B cell (primary cell): ENCODE results near the gene ITGB3. TPM values are rescaled to one million over a fixed set of nuclear protein-coding genes. Genes with fewer than 3 reads are reported as not detected.

Source experiments
- ATAC-seq: fragments of 200-7000 bp; cut with Tn5 transposase; one replicate; pipeline ENCODE4 v1.10.0; 2021; ENCODE audit warnings: low read depth, mild to moderate bottlenecking, moderate number of reproducible peaks, moderate library complexity
- CTCF ChIA-PET: fragments of 350-600 bp; sonication (Branson Sonifier 250); formaldehyde crosslinking; loops from one replicate; lab custom pipeline; 2021; ENCODE audit warnings: antibody characterized with exemption, inconsistent platforms; lab: Charles Lee
- POLR2A ChIA-PET: fragments of 350-600 bp; sonication (Branson Sonifier 250); formaldehyde crosslinking; loops from one replicate; lab custom pipeline; 2021; ENCODE audit warnings: antibody characterized with exemption; lab: Charles Lee
- DNase-seq: peaks from one replicate; pipeline ENCODE4 v3.0.0; 2013
- H2AFZ ChIP-seq: 2 replicates; pipeline ENCODE4 v1.6.1; 2012; ENCODE audit warnings: mild to moderate bottlenecking, low read depth, low read length; ENCODE audit not compliant: insufficient read depth, poor library complexity, severe bottlenecking
- H3K27ac ChIP-seq, 2 donors: 1 replicate in 1 of 2; 2 replicates in 1 of 2; pipeline ENCODE4 v1.5.1; 2012 to 2013; ENCODE audit warnings: low read length in 2 of 2, mild to moderate bottlenecking in 2 of 2, moderate library complexity in 1 of 2
- H3K27me3 ChIP-seq, 4 experiments: fragments of 200-600 bp in 1 of 4; sonication (generic) in 1 of 4; replicated peaks in 1 of 4; 1 replicate in 2 of 4; 2 replicates in 2 of 4; pipeline versions ENCODE4 v1.6.1 to v1.7.0; 2013 to 2016; ENCODE audit warnings: low read length in 3 of 4, mild to moderate bottlenecking in 2 of 4, mixed read lengths in 1 of 4, moderate library complexity in 1 of 4; ENCODE audit not compliant: insufficient read depth in 4 of 4, control insufficient read depth in 3 of 4; ENCODE audit errors: control extremely low read depth in 1 of 4
- H3K36me3 ChIP-seq, 2 experiments: replicated peaks in 1 of 2; 1 replicate in 1 of 2; 2 replicates in 1 of 2; pipeline versions ENCODE4 v1.6.1 to v1.7.1; 2013; ENCODE audit warnings: low read length in 1 of 2; ENCODE audit not compliant: insufficient read depth in 2 of 2, control insufficient read depth in 1 of 2; ENCODE audit errors: control extremely low read depth in 1 of 2, extremely low read depth in 1 of 2
- H3K4me1 ChIP-seq, 2 donors: fragments of 200-600 bp in 1 of 2; sonication (generic) in 1 of 2; 1 replicate in 1 of 2; 2 replicates in 1 of 2; pipeline versions ENCODE4 v1.5.1 to v1.6.1; 2013 to 2017; ENCODE audit warnings: low read length in 2 of 2; ENCODE audit not compliant: control insufficient read depth in 2 of 2, insufficient read depth in 2 of 2
- H3K4me2 ChIP-seq: replicated peaks from 2 replicates; pipeline ENCODE3; 2012; ENCODE audit warnings: mild to moderate bottlenecking, low read depth, low read length; ENCODE audit not compliant: poor library complexity, severe bottlenecking
- H3K4me3 ChIP-seq, 5 experiments: fragments of 200-600 bp in 1 of 5; sonication (generic) in 1 of 5; 1 replicate in 3 of 5; 2 replicates in 2 of 5; pipeline versions ENCODE4 v1.5.1 to v1.7.0; 2011 to 2016; ENCODE audit warnings: low read length in 4 of 5, mild to moderate bottlenecking in 4 of 5, low read depth in 2 of 5, control low read depth in 1 of 5, moderate library complexity in 1 of 5; ENCODE audit not compliant: insufficient read depth in 1 of 5; ENCODE audit errors: control extremely low read depth in 1 of 5, extremely low read depth in 1 of 5
- H3K79me2 ChIP-seq: fragments of 200-600 bp; sonication (generic); one replicate; pipeline ENCODE4 v1.6.0; 2016; ENCODE audit warnings: low read length; ENCODE audit not compliant: control insufficient read depth, insufficient read depth
- H3K9ac ChIP-seq: fragments of 200-600 bp; sonication (generic); 2 replicates; pipeline ENCODE4 v1.6.1; 2017; ENCODE audit warnings: mild to moderate bottlenecking, low read length, moderate library complexity
- H3K9me3 ChIP-seq, 3 donors: one replicate each; pipeline versions ENCODE4 v1.6.1 to v1.7.1; 2013; ENCODE audit warnings: low read length in 2 of 3; ENCODE audit not compliant: control insufficient read depth in 2 of 3, insufficient read depth in 1 of 3; ENCODE audit errors: control extremely low read depth in 1 of 3
- H4K20me1 ChIP-seq: 2 replicates; pipeline ENCODE4 v1.6.0; 2012; ENCODE audit warnings: mild to moderate bottlenecking, low read length; ENCODE audit not compliant: insufficient read depth, control insufficient read depth, poor library complexity, severe bottlenecking
- H3K27ac Mint-ChIP-seq: one replicate; pipeline ENCODE4 v1.8.0; 2021; ENCODE audit warnings: mixed read lengths
- H3K27me3 Mint-ChIP-seq: one replicate; pipeline ENCODE4 v1.8.0; 2021; ENCODE audit warnings: mixed read lengths
- H3K4me1 Mint-ChIP-seq: one replicate; pipeline ENCODE4 v1.8.0; 2021; ENCODE audit warnings: mixed read lengths
- H3K4me3 Mint-ChIP-seq: one replicate; pipeline ENCODE4 v1.8.0; 2021; ENCODE audit warnings: mixed read lengths
- H3K9me3 Mint-ChIP-seq: one replicate; pipeline ENCODE4 v1.8.0; 2022; ENCODE audit warnings: mixed read lengths; ENCODE audit not compliant: insufficient read depth
- CTCF ChIP-seq: fragments of 200-600 bp; IDR thresholded peaks from one replicate; pipeline ENCODE4 v1.8.0; 2022; ENCODE audit warnings: antibody characterized with exemption, mild to moderate bottlenecking
- EZH2 ChIP-seq: IDR thresholded peaks from 2 replicates; pipeline ENCODE4 v1.6.1; 2012; ENCODE audit warnings: borderline replicate concordance, low read depth, mild to moderate bottlenecking, moderate library complexity, low read length; ENCODE audit not compliant: insufficient read depth, poor library complexity, severe bottlenecking
- WGBS: methylation state at CpG from one replicate; pipeline ENCODE4 v1.1.5; 2013; ENCODE audit warnings: missing lambda C conversion rate; ENCODE audit not compliant: insufficient coverage; 5-methylcytosine and 5-hydroxymethylcytosine counted together
- intact Hi-C: fragments of 100-400 bp; cut with micrococcal nuclease; formaldehyde crosslinking; loops from one replicate; pipeline ENCODE4 v1.10.0; 2022
- polyA plus RNA-seq: library from polyadenylated mRNA; depleted of rRNA; stranded (reverse); fragments of >200 nt; gene quantifications from 2 replicates; pipeline ENCODE4 v1.2.3, GENCODE V29; 2012
- total RNA-seq, 2 donors: library from RNA; stranded (reverse); fragments of 120-200 nt in 1 of 2; gene quantifications; 1 replicate in 1 of 2; 2 replicates in 1 of 2; pipeline versions ENCODE4 v1.2.3 to v1.2.4, GENCODE V29; 2013 to 2022

ITGB3 gene
- total and polyA plus RNA-seq, 2 donors (not counting 1 experiment from before 2014, with no cell fraction given) = 0.07 to 11.4 TPM

- no peak overlapping the region for H2AFZ ChIP-seq
- H3K9me3 ChIP-seq = peaks cover 0 to 4% (median 0%) of the 10 kb centered on the region in 3 donors
- ATAC-seq = no peak
- Mint-ChIP-seq H3K4me1 (peaks cover 6% of the 10 kb centered on the region), H3K27ac (no peak overlapping the region), H3K27me3 (no peaks in the 10 kb centered on the region), H3K4me3 (no peak overlapping the region), H3K9me3 (no peaks in the 10 kb centered on the region)
- no peak overlapping the region for H3K9ac ChIP-seq
- H3K36me3 ChIP-seq = no peaks in the 10 kb centered on the region
- no peak overlapping the region for H3K4me3 ChIP-seq
- ChIA-PET POLR2A (no interaction called here), CTCF (interaction anchor here (0.7 to 7.7 kb wide), 30 partner anchors 9 to 374 kb away, joined by 3 to 226 read pairs (median 5); partner anchors contain the start of gene ITGB3)
- H3K4me2 ChIP-seq = no peak overlapping the region
- H4K20me1 ChIP-seq = no peaks in the 10 kb centered on the region
- H3K4me1 ChIP-seq = no peaks in the 10 kb centered on the region
- no peaks in the 10 kb centered on the region for H3K79me2 ChIP-seq
- no CpG with 5 or more reads among the region's 3 CpGs for WGBS
- intact Hi-C loops = loop anchor here (5.0 kb wide), 1 partner anchor 39 kb away; no protein-coding TSS in a partner anchor
- no peaks in the 10 kb centered on the region for H3K27me3 ChIP-seq
- TF ChIP-seq EZH2 (no peak), CTCF (no peak)
- no peak for DNase-seq
- H3K27ac ChIP-seq = no peak overlapping the region
These were observed 62.7 kb downstream of the ITGB3 start for GRCh38 chr17:47316311-47316710.

GRCh38 chr17:47317119-47317518 is 63.5 kb downstream of the ITGB3 start:
- Mint-ChIP-seq H3K9me3 (no peaks in the 10 kb centered on the region), H3K4me3 (no peak overlapping the region), H3K27ac (no peak overlapping the region), H3K4me1 (peaks cover 6% of the 10 kb centered on the region), H3K27me3 (no peaks in the 10 kb centered on the region)
- H3K27me3 ChIP-seq = no peaks in the 10 kb centered on the region
- no peak for ATAC-seq
- TF ChIP-seq CTCF (no peak), EZH2 (no peak)
- POLR2A ChIA-PET = interaction anchor here (0.6 kb wide), 1 partner anchor 19 kb away, joined by 3 read pairs; no protein-coding TSS in a partner anchor
- no peaks in the 10 kb centered on the region for H4K20me1 ChIP-seq
- no CpG with 5 or more reads among the region's 2 CpGs for WGBS
- no peaks in the 10 kb centered on the region for H3K4me1 ChIP-seq
- no peak for DNase-seq
- no peaks in the 10 kb centered on the region for H3K79me2 ChIP-seq
- H3K4me3 ChIP-seq = no peak overlapping the region
- CTCF ChIA-PET = interaction anchor here (0.7 to 7.7 kb wide), 19 partner anchors 9 to 308 kb away, joined by 3 to 226 read pairs (median 6); partner anchors contain the start of gene ITGB3
- no peak overlapping the region for H3K4me2 ChIP-seq
- no peak overlapping the region for H3K27ac ChIP-seq
- H3K9ac ChIP-seq = no peak overlapping the region
- intact Hi-C loops = loop anchor here (5.0 kb wide), 1 partner anchor 40 kb away; no protein-coding TSS in a partner anchor
- H3K36me3 ChIP-seq = no peaks in the 10 kb centered on the region
- peaks cover 0 to 4% (median 0%) of the 10 kb centered on the region in 3 donors for H3K9me3 ChIP-seq
- H2AFZ ChIP-seq = no peak overlapping the region
